ENCODE results near the gene ZNF217.
"Not testable (repeated sequence)": the region's sequence is repeated elsewhere in the genome, so short reads cannot be mapped to it uniquely, and the experiment has no call there.

Gene ZNF217

GRCh38 chr20:53584550-53584913 is 9.1 kb downstream of the ZNF217 start:
- DNase-seq (ENCODE audit: low read depth in 2 of 3, low spot score in 2 of 3): not testable (repeated sequence)

DNA sequence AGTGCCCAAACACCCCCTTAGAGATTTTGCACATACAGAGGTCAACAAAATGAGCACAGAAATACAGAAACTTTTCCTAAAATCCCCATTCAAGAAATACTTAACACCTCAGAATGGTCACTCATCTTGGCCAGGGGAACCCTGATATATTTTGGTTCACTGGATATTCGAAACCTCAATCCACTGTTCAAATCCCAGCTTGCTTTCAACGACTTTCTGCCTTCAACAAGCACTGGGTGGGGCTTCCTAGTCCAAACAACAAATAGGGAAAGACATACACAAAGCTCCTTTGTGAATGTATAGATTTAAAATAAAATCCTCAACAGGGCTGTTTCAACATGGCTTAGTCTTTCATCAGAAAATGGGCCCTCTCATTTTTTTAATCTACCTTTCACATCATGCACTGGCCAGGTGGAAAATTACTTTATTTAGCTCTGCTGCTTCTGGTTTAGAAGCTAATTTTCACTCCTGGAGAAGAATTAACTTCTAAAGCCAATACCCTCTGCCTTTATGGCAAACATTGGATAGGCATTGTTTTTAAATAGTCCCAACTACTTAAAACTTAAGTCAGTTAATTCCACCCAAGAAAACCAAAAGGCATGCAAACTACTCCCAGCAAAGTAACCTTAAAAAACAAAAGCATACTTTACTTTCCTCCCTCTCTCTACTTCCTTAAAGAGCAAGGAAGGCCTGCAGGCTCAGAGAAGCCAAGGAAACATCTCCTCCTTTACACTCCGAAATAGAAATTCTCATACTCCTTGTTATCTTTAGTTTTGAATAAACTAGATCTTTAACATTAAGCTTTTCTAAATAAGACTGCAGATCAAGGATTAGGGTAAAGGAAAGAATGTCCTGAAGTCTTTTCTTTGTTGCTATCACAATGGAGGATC is 9.7 kb downstream of the ZNF217 start:
- DNase-seq (ENCODE audit: low read depth in 2 of 3, low spot score in 2 of 3): not testable (repeated sequence)

DNA sequence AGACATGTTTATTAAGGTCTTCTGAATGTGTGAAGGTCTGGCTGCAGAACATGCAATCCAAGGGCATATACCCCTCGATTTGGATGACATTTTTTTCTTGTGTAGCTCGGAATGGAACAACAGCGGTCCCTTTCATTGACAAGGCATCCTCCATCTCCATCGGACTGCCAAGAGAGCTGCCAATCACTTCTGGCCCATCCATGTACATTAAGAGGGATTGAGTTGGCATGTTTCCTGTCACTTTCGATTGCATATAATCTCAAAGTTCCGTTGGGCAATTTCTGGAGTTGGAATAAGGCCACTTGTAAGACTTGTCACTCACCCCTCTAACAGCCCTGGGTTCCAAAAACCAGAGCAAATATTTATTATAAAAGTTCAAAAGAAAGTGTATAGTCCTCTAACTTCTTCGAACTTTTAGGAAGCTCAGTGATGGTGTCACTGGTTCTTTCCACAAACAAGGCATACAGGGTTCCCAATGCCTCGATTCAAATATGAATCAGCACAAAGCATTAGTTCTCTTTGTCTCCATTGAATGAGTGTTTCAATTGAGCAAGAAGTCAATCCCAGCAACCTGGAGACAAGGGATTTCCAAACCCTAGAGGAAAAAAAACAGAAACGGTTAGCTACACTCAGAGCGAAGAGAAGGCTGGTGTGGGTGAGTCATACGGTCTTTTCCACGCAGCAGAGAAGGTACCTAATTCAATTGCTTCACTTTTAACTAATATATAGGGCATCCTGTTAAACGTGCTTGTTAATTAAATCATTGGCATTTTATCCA is 10.9 kb downstream of the ZNF217 start:
- DNase-seq (ENCODE audit: low read depth in 2 of 3, low spot score in 2 of 3): no peak

- DNase-seq (ENCODE audit: low read depth in 2 of 3, low spot score in 2 of 3): no peak
These were observed 11.4 kb downstream of the ZNF217 start for GRCh38 chr20:53582251-53582570.

DNA sequence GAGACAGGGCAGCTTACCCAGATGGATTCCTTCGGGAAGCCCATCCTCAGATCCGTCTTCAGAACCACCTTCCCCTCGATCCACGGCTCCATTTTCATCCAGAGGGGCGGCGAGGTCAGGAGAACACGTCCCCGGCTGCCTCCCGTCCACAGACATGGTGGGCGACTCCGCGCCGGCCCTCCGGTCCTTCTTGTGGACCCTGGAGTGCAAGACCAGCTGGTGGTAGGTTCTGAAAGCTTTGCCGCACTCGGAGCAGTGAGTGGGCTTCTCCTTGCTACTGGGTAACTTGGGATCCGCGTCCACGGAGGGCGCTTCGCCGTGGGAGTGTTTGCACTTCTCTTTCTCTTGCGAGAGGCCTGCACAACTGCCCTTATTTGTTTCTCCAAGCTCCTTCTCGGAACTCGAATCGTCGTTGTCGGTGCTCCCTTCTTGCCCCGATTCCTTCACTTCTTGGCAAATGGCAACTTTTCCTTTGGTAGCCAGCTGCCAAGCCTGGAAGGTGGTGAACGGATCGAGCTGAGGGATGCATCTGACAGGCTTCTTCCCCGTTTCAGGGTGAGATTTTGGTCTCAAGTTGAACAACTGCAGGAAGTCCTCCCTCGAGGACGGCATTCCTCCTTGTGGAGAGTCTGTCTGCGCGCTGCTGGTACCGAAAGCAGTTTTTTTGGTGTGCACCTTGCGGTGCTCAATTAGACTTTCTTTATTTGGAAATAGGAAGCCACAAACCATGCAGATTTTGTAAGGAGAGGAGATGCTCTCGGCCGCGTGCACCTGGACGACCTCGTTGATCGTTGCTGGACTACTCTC is 12.0 kb downstream of the ZNF217 start:
- no peak for DNase-seq (ENCODE audit: low read depth in 2 of 3, low spot score in 2 of 3)

DNA sequence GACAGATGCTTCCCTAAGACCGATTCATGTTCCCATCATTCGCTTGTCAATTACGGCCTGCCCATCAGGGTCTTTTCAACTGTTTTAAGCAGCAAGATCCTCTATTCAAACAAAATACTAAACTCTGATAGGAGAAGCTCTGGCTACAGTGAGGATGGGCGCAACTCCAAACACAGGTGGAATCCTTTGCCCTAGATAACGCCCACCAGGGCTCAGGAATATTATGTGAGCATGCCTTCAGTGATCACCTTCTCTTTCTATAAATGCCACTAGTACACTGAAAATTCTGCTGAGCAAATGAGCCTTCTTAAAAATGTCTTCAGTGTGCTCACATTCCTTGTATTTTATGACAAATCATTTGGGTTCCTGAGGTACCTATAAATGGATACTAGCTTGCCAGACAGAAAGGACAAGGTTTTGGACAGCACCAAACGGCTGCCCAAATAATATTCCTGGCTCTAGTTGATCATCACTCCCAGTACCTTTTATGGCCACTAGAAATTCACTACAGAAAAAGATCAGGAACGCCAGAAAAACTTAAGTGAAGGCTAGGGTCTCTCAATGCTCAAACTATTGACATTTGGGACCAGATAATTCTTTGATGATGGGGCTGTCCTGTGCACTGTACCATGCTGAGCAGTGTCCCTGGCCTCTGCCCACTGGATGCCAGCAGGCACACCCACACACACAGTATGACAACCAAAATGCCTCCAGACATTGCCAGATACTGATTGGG is 13.1 kb downstream of the ZNF217 start:
- no peak for DNase-seq (ENCODE audit: low read depth in 2 of 3, low spot score in 2 of 3)

GRCh38 chr20:53579581-53580375 is 13.9 kb downstream of the ZNF217 start:
- DNase-seq (ENCODE audit: low read depth in 2 of 3, low spot score in 2 of 3): no peak

DNA sequence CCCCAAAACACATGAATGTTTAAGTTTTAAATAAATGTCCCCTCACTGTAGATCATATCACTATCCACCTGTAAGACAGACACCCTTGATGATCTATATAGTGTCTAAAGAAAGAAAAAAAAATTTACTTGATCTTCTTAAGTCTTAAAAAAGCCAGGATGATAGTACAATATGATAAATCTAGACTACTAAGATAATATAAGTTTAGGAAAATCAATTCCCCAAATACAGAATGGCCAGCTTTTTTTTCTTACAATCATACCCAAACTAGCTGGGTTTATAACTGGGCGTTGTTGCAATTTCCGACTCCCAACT is 14.4 kb downstream of the ZNF217 start:
- no peak for DNase-seq (ENCODE audit: low read depth in 2 of 3, low spot score in 2 of 3)

DNA sequence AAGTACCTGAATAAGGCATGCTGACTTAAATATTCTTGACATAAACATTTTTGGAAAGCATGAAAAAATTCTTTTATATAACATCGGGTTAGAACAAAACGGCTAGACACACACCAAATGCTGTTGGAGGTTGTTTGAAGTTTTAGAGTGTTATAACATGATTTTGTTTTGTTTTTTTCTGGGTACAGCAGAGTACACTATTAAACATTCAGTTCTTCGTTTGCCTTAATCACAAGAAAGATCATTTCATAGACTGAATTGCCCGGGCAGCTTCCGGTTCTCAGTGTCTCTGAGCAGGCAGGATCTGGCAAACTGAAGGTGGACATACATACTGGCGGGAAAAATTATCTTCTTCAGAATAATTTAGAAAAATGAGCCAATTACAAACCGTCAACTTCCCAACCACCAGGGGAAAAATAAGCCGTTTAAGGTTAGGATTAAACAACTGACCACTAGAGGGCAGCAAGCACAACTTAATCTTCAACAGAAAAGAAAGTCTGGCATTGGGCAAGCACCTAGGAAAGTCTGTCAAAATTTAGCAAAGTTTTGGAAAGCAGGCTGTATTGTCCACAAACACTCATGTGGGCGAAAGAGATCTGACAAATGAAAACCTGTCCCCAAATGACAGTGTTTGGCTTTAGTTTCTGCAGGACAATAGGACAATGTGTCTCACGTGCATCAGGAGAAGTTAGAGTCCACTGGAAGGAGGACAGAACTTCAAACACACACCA is 15.0 kb downstream of the ZNF217 start:
- no peak for DNase-seq (ENCODE audit: low read depth in 2 of 3, low spot score in 2 of 3)

- no peak for DNase-seq (ENCODE audit: low read depth in 2 of 3, low spot score in 2 of 3)
These were observed 16.9 kb downstream of the ZNF217 start for GRCh38 chr20:53576586-53577318.

GRCh38 chr20:53576195-53576580 is 17.5 kb downstream of the ZNF217 start:
- no peak for DNase-seq (ENCODE audit: low read depth in 2 of 3, low spot score in 2 of 3)

- no peak for DNase-seq (ENCODE audit: low read depth in 2 of 3, low spot score in 2 of 3)
These were observed 18.0 kb downstream of the ZNF217 start for GRCh38 chr20:53575481-53576194.

DNA sequence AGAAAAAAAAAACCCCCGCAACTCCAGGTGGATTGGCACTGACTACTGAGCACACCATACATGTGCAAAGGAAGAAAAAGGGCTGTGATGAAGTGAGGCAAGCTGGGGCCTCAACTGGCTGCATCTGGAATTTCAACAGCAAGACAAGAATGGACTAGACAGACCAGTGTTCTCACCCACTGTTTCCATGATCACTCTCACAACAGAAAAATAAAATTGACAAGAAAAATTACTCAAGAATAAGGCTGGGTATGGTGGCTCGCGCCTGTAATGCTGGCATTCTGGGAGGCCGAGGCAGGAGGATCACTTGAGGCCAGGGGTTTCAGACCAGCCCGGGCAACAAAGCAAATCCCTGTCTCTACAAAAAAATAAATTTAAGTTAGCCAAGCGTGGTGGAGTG is 18.8 kb downstream of the ZNF217 start:
- no peak for DNase-seq (ENCODE audit: low read depth in 2 of 3, low spot score in 2 of 3)

DNA sequence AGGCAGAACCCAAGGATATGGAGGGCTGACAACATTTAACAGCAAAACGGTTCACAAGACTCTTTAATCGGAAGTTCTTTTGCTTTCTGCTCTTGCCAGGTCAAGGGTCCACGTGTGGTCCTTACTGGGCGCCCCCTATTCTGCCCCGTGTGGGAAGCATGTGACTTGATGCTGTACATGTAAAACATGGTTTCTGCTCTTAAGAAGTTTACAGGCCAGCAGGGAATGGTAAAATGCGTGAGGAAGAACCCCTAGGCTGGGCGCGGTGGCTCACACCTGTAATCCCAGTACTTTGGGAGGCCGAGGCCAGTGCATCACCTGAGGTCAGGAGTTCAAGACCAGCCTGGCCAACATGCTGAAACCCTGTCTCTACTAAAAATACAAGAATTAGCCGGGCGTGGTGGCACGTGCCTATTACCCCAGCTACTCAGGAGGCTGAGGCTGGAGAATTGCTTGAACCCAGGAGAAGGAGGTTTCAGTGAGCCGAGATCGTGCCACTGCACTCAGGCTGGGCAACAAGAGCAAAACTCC is 19.3 kb downstream of the ZNF217 start:
- no peak for DNase-seq (ENCODE audit: low read depth in 2 of 3, low spot score in 2 of 3)

GRCh38 chr20:53571555-53572286 is 21.9 kb downstream of the ZNF217 start:
- no peak for DNase-seq (ENCODE audit: low read depth in 2 of 3, low spot score in 2 of 3)

DNA sequence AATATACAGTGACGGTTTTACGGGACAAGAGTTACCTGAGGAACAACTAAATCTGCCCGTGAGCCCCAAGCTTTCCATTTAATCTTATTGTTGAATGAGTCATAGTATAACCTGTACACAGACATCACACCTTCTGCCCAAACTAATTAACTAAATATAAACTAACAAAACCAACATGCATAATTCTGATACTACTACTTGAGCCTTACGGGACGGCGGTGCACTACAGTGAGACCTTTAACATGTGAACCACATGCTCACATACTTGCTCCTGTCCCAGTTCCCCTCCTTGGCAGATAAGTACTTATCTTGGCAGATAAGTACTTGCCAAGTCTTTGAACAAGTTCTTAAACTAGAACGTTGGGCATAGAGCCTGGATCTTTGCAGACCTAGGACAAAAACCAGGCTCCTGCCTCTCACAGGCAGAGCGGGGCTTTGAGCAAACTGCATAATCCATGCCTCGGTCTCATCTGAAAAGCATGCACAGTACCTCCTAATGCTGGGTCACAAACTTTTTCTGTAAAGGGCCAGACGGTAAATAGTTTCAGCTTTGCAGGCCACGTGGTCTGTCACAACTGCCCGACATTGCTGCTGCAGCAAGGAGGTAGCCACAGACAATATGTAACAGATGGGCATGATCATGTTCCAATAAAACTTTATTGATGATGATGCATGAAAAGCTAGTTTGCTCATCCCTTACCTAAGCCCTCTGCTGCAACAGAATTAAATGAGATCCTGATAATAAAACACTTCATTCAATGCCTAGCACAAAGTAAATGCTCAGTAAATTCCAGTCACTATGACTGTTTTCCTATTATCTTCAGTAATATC is 23.0 kb downstream of the ZNF217 start:
- no peak for DNase-seq (ENCODE audit: low read depth in 2 of 3, low spot score in 2 of 3)

Data from activated CD8-positive, alpha-beta memory T cell treated with anti-CD3 and anti-CD28 coated beads for 48 hours (primary cell).